MM.1S (cell line): Measurements from ENCODE around the gene SALL4.

Source experiments
- CTCF ChIP-seq: fragments of 300-600 bp; sonication (generic); IDR thresholded peaks from 2 replicates; pipeline ENCODE4 v1.5.1; 2016; ENCODE audit warnings: antibody characterized with exemption, low read length, mixed read lengths
- EZH2 ChIP-seq: fragments of 300-600 bp; sonication (generic); optimal IDR thresholded peaks from 2 replicates; pipeline ENCODE3; 2017; ENCODE audit warnings: low read depth, mild to moderate bottlenecking, antibody characterized with exemption, low read length, mixed read lengths

- TF ChIP-seq CTCF (no peak), EZH2 (no peak)
Observed at GRCh38 chr20:51759769-51760510, 42.4 kb downstream of the SALL4 start.
